ENCODE results near the gene MSX1. TPM values are rescaled to one million over a fixed set of nuclear protein-coding genes. Genes with fewer than 3 reads are reported as not detected.

MSX1 gene
- total RNA-seq, 2 donors from 2014 or later = 0.25 to 0.53 TPM

- no peak for TF ChIP-seq CTCF (IDR thresholded peaks at IDR 0.05)
- H3K27me3 ChIP-seq = peaks cover 49% of the 10 kb centered on the region
- no peak overlapping the region for H3K9ac ChIP-seq (ENCODE audit: low read depth in 2 of 2, low read length in 2 of 2)
- H3K4me3 ChIP-seq = no peak overlapping the region
- no peaks in the 10 kb centered on the region for H3K4me1 ChIP-seq
- intact Hi-C loops (cut with DNase I) = no loop called here
- no peaks in the 10 kb centered on the region for H3K36me3 ChIP-seq
- no peaks in the 10 kb centered on the region for H3K9me3 ChIP-seq
- no peak for DNase-seq
- H3K27ac ChIP-seq = no peak overlapping the region
Observed at GRCh38 chr4:4874254-4874653, 14.8 kb downstream of the MSX1 start.

- Histone ChIP-seq H3K9ac (ENCODE audit: low read depth in 2 of 2, low read length in 2 of 2) (no peak overlapping the region), H3K4me1 (no peaks in the 10 kb centered on the region), H3K27me3 (peaks cover 40% of the 10 kb centered on the region), H3K27ac (no peak overlapping the region), H3K4me3 (no peak overlapping the region), H3K9me3 (no peaks in the 10 kb centered on the region), H3K36me3 (no peaks in the 10 kb centered on the region)
- no peak for DNase-seq
- intact Hi-C loops (cut with DNase I) = no loop called here
- no peak for TF ChIP-seq CTCF (IDR thresholded peaks at IDR 0.05)
Observed at GRCh38 chr4:4875147-4875546, 15.7 kb downstream of the MSX1 start.

GRCh38 chr4:4875611-4876010 lies 16.1 kb downstream of the MSX1 start:
- Histone ChIP-seq H3K4me1 (no peaks in the 10 kb centered on the region), H3K9ac (ENCODE audit: low read depth in 2 of 2, low read length in 2 of 2) (no peak overlapping the region), H3K9me3 (no peaks in the 10 kb centered on the region), H3K27ac (no peak overlapping the region), H3K36me3 (no peaks in the 10 kb centered on the region), H3K27me3 (peaks cover 36% of the 10 kb centered on the region), H3K4me3 (no peak overlapping the region)
- no peak for TF ChIP-seq CTCF (IDR thresholded peaks at IDR 0.05)
- no peak for DNase-seq
- intact Hi-C loops (cut with DNase I) = no loop called here

DNA sequence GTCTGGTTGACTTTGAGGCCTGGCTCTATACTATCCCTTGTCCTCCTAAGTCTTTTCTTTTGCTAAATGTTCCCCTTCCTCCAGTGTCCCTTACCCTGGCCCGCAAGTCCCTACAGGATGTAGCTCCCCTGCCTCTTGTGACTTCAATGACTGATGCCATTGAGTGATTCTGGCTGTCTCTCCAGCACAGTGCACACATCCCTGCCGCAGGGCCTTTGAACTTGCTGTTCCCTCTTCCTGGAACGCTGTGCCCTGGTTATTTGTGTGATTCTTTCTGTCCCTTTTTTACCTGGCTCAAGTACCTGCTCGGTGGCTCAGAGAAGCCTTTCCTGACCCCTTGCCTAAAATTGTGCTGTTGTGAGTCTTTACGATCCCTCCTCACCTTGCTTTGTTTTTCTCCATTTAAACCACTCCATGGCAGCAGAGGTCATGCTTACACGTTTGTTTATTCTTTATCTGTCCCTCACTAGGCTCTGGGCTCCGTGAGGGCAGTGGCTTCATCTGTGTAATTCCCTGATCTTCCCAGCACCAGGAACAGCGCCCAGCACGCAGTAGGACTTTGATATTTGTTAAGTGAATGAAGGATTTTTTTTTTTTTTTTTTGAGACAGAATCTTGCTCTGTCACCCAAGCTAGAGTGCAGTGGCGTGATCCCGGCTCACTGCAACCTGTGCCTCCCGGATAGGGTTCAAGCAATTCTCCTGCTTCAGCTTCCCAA lies 17.6 kb downstream of the MSX1 start:
- H3K27ac ChIP-seq = no peak overlapping the region
- no peak overlapping the region for H3K9ac ChIP-seq (ENCODE audit: low read depth in 2 of 2, low read length in 2 of 2)
- no peaks in the 10 kb centered on the region for H3K9me3 ChIP-seq
- TF ChIP-seq CTCF (IDR thresholded peaks at IDR 0.05) = no peak
- no peak overlapping the region for H3K4me3 ChIP-seq
- DNase-seq = no peak
- H3K27me3 ChIP-seq = peaks cover 21% of the 10 kb centered on the region
- H3K36me3 ChIP-seq = no peaks in the 10 kb centered on the region
- H3K4me1 ChIP-seq = no peaks in the 10 kb centered on the region
- intact Hi-C loops (cut with DNase I) = no loop called here

DNA sequence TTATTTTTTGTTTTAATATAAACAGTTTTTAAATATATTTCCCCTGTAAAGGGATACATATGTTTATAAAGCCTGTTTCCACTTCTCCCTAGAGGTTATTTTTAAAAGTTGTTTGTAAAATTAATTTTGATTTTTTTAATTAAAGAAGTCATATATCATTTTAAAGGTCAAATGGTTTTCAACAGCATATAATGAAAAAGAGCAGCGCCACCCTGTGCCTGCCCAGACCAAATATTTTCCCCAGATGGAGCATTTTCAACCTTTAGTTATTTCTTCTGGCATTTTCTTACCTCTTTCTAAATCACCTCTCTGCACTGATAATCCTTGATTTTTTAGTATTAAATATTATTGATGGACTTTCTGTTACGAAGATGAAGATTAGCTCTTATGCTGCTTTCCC lies 21.0 kb downstream of the MSX1 start:
- no peak overlapping the region for H3K9ac ChIP-seq (ENCODE audit: low read depth in 2 of 2, low read length in 2 of 2)
- no peaks in the 10 kb centered on the region for H3K27me3 ChIP-seq
- no peak overlapping the region for H3K27ac ChIP-seq
- H3K4me3 ChIP-seq = no peak overlapping the region
- no peak for DNase-seq
- no peaks in the 10 kb centered on the region for H3K36me3 ChIP-seq
- no peak for TF ChIP-seq CTCF (IDR thresholded peaks at IDR 0.05)
- no peaks in the 10 kb centered on the region for H3K4me1 ChIP-seq
- no peaks in the 10 kb centered on the region for H3K9me3 ChIP-seq
- intact Hi-C loops (cut with DNase I) = loop anchor here (10.0 kb wide), 1 partner anchor 396 kb away; no protein-coding TSS in a partner anchor

Data from colonic mucosa (tissue), 4 donors.